DND-41 (cell line): ENCODE measurements around the gene AMDHD2.

Experiments used
- ATAC-seq: fragments of 200-7000 bp; cut with Tn5 transposase; 3 replicates; pipeline ENCODE4 v1.9.1; 2021; ENCODE audit warnings: low read depth; ENCODE audit not compliant: insufficient read depth
- DNase-seq: peaks from one replicate; pipeline ENCODE4 v3.0.0-alpha.2; 2020
- H2AFZ ChIP-seq: 2 replicates; pipeline ENCODE4 v1.6.0; 2012; ENCODE audit warnings: low read depth, low read length
- H3K27ac ChIP-seq: 2 replicates; pipeline ENCODE4 v1.5.1; 2012; ENCODE audit warnings: low read length, inconsistent platforms
- H3K27me3 ChIP-seq: fragments of 200-600 bp; sonication (generic); 2 replicates; pipeline ENCODE4 v1.6.0; 2012; ENCODE audit warnings: low read length, mild to moderate bottlenecking, inconsistent platforms; ENCODE audit not compliant: insufficient read depth, poor library complexity
- H3K36me3 ChIP-seq: 2 replicates; pipeline ENCODE4 v1.5.1; 2012; ENCODE audit warnings: low read length, inconsistent platforms; ENCODE audit not compliant: insufficient read depth
- H3K4me1 ChIP-seq: 2 replicates; pipeline ENCODE4 v1.5.1; 2012; ENCODE audit warnings: mild to moderate bottlenecking, low read length; ENCODE audit not compliant: insufficient read depth
- H3K4me2 ChIP-seq: 2 replicates; pipeline ENCODE4 v1.6.0; 2012; ENCODE audit warnings: mild to moderate bottlenecking, moderate library complexity, low read length, inconsistent platforms; ENCODE audit not compliant: insufficient read depth
- H3K4me3 ChIP-seq, 2 experiments: fragments of 200-600 bp in 1 of 2; shearing (Covaris generic) in 1 of 2; 2 replicates each; pipeline ENCODE4 v1.5.1; 2012 to 2016; ENCODE audit warnings: inconsistent platforms in 2 of 2, low read length in 2 of 2, mild to moderate bottlenecking in 2 of 2, low read depth in 1 of 2, moderate library complexity in 1 of 2
- H3K79me2 ChIP-seq: 2 replicates; pipeline ENCODE4 v1.6.0; 2012; ENCODE audit warnings: low read length, inconsistent platforms; ENCODE audit not compliant: insufficient read depth
- H3K9ac ChIP-seq: 2 replicates; pipeline ENCODE4 v1.6.0; 2012; ENCODE audit warnings: low read depth, mild to moderate bottlenecking, inconsistent platforms, low read length, moderate library complexity
- H3K9me3 ChIP-seq: 2 replicates; pipeline ENCODE4 v1.5.1; 2012; ENCODE audit warnings: low read length, moderate library complexity, mild to moderate bottlenecking, inconsistent platforms; ENCODE audit not compliant: insufficient read depth, severe bottlenecking
- H4K20me1 ChIP-seq: 2 replicates; pipeline ENCODE4 v1.6.0; 2012; ENCODE audit warnings: low read length; ENCODE audit not compliant: insufficient read depth
- EZH2 ChIP-seq: IDR thresholded peaks from 3 replicates; pipeline ENCODE4 v1.6.1; 2012; ENCODE audit warnings: borderline replicate concordance, low read depth, mild to moderate bottlenecking, moderate library complexity, low read length, inconsistent platforms; ENCODE audit not compliant: severe bottlenecking
- TF ChIP-seq, protein P1 (sequence below): IDR thresholded peaks from 2 replicates; pipeline ENCODE4 v1.5.1; 2012; ENCODE audit warnings: borderline replicate concordance, low read length, moderate library complexity, mild to moderate bottlenecking; ENCODE audit not compliant: poor library complexity, severe bottlenecking; ENCODE audit errors: extremely low read depth

AMDHD2 gene

DNA sequence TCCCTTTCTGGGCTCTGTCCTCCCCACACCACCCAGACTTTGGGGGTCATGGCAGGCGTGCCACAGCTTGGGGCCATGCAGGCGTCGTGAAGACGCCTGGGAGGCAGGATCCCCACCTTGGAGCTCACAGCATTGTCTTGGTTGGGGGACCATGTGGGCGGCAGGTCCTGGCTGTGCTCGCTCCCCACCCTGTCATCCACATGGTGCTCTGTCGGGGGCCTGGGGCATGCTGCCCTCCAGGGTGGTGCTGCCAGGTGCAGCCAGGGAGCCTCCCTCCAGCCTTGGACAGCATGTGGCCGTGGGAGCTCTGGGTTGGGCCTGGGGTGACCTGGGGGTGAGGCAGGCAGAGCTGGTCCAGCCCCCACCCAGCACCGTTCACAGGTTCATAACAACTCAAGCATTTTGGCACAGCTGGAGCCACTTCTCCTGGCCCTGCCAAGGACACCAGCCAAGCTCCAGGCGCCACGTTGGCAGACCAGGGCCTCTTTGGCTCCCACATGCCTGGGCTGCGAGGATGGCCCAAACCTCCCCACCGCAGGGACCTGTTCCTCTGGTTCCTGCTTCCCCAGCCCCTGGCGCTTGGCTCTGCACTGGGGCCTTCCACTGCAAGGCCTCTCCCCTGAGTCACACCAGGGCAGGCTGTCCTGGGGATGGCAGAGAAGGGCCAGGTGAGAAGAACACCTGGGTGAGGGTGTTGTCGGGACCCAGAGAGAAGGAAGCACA lies 21.5 kb upstream of the AMDHD2 start:
- ATAC-seq (no peak), DNase-seq (no peak)
- Histone ChIP-seq H3K9ac (no peak overlapping the region), H3K79me2 (0 out of 2 replicates have a peak, but pooled peaks cover 3% of the 10 kb centered on the region), H2AFZ (no peak overlapping the region), H3K27me3 (no peaks in the 10 kb centered on the region), H3K9me3 (no peaks in the 10 kb centered on the region), H3K4me2 (no peak overlapping the region), H3K4me1 (peaks cover 11% of the 10 kb centered on the region), H3K36me3 (peaks cover 61% of the 10 kb centered on the region), H3K27ac (no peak overlapping the region), H4K20me1 (peaks cover 30% of the 10 kb centered on the region), H3K4me3 (no peak overlapping the region)
- TF ChIP-seq, protein P1, sequence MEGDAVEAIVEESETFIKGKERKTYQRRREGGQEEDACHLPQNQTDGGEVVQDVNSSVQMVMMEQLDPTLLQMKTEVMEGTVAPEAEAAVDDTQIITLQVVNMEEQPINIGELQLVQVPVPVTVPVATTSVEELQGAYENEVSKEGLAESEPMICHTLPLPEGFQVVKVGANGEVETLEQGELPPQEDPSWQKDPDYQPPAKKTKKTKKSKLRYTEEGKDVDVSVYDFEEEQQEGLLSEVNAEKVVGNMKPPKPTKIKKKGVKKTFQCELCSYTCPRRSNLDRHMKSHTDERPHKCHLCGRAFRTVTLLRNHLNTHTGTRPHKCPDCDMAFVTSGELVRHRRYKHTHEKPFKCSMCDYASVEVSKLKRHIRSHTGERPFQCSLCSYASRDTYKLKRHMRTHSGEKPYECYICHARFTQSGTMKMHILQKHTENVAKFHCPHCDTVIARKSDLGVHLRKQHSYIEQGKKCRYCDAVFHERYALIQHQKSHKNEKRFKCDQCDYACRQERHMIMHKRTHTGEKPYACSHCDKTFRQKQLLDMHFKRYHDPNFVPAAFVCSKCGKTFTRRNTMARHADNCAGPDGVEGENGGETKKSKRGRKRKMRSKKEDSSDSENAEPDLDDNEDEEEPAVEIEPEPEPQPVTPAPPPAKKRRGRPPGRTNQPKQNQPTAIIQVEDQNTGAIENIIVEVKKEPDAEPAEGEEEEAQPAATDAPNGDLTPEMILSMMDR, result no peak
- no peak for TF ChIP-seq EZH2

- no peak for DNase-seq
Observed at GRCh38 chr16:2499454-2499853, 20.7 kb upstream of the AMDHD2 start.

DNA sequence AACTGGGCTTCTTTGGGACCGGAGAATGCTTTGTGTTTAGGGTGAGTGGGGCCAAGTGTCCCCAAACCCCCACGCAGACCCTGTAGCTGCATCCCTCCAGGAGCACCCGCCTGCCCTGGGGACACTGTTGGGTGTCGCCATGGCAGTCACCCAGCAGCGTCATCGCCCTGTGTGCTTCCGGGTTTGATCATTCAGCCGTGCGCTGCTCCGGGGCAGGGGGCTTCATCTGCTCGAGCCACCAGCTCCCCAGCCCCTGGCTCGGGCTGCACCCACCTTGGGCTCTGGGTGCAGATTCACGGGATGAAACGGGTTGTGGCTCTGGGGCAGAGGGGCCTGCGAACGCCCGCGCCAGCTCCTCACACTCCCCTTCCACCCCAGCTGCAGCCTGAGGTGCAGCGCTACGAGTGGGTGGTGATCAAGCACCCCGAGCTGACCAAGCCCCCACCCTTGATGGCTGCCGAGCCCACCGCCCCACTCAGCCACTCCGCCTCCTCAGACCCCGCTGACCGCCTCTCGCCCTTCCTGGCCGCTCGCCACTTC lies 20.2 kb upstream of the AMDHD2 start:
- H3K4me1 ChIP-seq, result peaks cover 11% of the 10 kb centered on the region
- no peak overlapping the region for H2AFZ ChIP-seq
- DNase-seq, result no peak
- no peak for ATAC-seq
- H3K27ac ChIP-seq, result no peak overlapping the region
- H3K4me2 ChIP-seq, result no peak overlapping the region
- no peak overlapping the region for H3K9ac ChIP-seq
- H3K36me3 ChIP-seq, result peaks cover 61% of the 10 kb centered on the region
- no peaks in the 10 kb centered on the region for H3K79me2 ChIP-seq
- no peaks in the 10 kb centered on the region for H3K27me3 ChIP-seq
- H4K20me1 ChIP-seq, result peaks cover 29% of the 10 kb centered on the region
- H3K4me3 ChIP-seq, result no peak overlapping the region
- TF ChIP-seq, protein P1, result no peak
- TF ChIP-seq EZH2, result no peak
- H3K9me3 ChIP-seq, result no peaks in the 10 kb centered on the region

More at GRCh38 chr16:2499454-2499853, 20.7 kb upstream of the AMDHD2 start:
- no peak for ATAC-seq
- H3K9me3 ChIP-seq, result no peaks in the 10 kb centered on the region
- peaks cover 61% of the 10 kb centered on the region for H3K36me3 ChIP-seq
- no peak overlapping the region for H3K4me3 ChIP-seq
- no peak for TF ChIP-seq EZH2
- TF ChIP-seq, protein P1, result no peak
- no peaks in the 10 kb centered on the region for H3K79me2 ChIP-seq
- no peak overlapping the region for H3K9ac ChIP-seq
- H3K4me1 ChIP-seq, result peaks cover 11% of the 10 kb centered on the region
- no peak overlapping the region for H3K4me2 ChIP-seq
- peaks cover 29% of the 10 kb centered on the region for H4K20me1 ChIP-seq
- no peak overlapping the region for H3K27ac ChIP-seq
- H3K27me3 ChIP-seq, result no peaks in the 10 kb centered on the region
- H2AFZ ChIP-seq, result no peak overlapping the region
